GM18519 (cell line): ENCODE measurements around the gene MICU2.
A peak's percentile ranks its signal among the peaks of the same experiment; 100 is the strongest.
"Not testable (repeated sequence)": the region's sequence is repeated elsewhere in the genome, so short reads cannot be mapped to it uniquely, and the experiment has no call there.

Experiments
- ATAC-seq: cut with Tn5 transposase; IDR thresholded peaks from one replicate; pipeline ENCODE4 v1.9.1; 2021; ENCODE audit warnings: mild to moderate bottlenecking, moderate library complexity; ENCODE audit not compliant: unreplicated experiment, low FRiP score

The MICU2 gene

DNA sequence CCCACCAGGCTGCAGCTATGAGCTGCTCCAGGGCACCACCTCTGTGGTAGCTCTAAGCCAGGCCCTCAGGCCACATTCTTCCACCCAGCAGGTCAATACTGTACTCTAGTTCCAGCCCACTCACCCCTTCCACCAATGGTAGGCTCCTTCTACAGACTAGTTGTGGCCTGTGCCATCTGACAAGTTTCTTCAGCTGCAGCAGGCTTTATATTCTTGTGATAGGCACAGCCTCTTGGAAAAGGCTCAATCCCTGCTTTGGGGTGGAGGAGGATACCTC is 8.5 kb downstream of the MICU2 start:
- peak; percentile 47 for ATAC-seq

DNA sequence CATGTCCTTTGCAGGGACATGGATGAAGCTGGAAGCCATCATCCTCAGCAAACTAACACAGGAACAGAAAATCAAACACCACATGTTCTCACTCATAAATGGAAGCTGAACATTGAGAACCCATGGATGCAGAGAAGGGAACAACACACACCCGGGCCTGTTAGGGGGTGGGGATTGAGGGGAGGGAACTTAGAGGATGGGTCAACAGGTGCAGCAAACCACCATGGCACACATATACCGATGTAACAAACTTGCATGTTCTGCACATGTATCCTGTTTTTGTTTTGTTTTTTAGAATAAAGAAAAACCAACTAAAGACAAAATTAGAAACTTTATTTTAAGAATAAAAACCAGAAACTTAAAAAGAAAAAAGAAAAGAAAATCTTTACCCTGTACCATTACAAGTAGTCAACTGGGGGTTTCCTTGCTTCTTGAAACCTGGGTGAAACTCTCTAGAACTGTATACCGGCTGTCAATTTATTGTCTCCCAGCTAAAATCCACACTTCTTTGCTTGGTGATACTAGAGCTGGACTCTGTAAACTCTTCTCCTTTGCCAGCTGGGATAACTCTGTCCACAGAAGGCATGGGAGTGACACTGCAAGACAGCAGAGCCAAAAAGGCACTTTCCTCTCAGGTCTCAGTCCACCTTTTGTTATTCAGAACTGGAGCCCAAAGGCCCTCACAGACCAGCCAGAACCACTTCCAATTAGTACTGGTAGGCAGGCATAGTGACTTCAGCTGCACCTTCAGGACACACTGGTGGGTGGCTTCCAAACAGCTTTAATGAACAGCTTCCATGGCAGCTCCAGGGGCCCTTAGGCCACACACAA is 9.0 kb downstream of the MICU2 start:
- peak; percentile 37 for ATAC-seq

DNA sequence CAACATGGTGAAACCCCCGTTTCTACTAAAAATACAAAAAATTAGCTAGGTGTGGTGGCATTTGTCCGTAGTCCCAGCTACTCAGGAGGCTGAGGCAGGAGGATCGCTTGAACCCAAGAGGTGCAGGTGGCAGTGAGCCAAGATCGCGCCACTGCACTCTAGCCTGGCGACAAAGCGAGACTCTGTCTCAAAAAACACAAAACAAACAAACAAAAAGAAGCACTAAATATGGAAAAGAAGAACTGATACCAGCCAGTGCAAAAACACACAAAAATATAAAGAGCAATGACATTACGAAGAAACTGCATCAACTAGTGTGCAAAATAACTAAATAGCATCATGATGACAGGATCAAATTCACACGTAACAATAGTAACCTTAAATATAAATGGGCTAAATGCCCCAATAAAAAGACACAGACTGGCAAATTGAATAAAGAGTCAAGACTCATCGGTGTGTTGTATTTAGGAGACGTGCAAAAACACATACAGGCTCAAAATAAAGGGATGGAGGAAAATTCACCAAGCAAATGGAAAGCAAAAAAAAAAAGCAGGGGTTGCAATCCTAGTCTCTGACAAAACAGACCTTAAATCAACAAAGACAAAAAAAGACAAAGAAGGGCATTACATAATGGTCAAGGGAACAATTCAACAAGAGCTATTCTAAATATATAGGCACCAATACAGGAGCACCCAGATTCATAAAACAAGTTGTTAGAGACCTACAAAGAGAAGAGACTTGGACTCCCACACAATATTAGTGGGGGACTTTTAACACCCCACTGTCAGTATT is 13.1 kb downstream of the MICU2 start:
- not testable (repeated sequence) for ATAC-seq

DNA sequence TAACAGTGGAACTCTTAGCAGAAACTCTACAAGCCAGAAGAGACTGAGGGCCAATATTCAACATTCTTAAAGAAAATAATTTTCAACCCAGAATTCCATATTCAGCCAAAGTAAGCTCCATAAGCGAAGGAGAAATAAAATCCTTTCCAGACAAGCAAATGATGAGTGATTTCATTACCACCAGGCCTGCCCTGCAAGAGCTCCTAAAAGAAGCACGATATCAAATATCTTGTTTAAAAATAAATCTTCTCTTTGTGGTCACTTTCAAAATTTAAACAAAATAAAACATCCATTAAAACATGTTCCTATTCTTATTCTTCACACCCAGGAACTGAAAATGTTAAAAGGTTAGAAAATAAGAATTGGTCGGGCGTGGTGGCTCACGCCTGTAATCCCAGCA is 13.7 kb downstream of the MICU2 start:
- no peak for ATAC-seq

DNA sequence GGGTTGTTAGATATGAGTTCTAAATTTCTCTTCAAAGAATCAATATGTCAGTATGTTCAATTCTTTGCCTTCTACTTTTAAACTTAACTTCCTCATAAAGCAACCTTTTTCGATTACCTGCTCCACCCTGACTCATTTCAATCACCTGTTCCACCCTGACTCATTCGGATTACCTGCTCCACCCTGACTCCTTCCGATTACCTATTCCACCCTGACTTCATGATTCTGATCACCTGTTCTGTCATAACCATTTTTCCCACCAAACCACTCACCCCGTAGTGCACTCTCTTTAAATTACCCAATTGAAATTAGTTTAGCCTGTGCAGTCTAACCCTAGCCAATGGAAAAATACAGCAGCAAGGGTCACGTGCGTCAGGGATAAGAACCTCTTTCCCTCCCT is 14.5 kb downstream of the MICU2 start:
- not testable (repeated sequence) for ATAC-seq

DNA sequence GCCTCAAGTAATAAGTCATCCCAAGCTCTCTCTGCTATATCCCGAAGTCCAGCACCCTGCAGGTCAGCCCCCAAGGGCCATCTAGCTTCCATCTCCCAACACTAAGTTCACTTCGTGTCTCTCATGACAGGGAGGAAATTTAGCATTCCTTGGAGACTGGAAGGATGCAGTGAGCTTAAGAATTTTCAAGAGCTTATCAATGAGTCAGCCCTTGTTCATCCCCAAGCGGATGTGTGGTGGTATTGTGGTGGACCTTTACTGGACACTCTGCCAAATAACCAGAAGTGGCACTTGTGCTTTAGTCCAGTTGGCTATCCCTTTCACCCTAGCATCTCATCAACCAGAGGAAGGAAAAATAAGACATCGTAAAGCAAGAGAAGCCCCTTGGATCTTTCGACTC is 15.6 kb downstream of the MICU2 start:
- not testable (repeated sequence) for ATAC-seq

DNA sequence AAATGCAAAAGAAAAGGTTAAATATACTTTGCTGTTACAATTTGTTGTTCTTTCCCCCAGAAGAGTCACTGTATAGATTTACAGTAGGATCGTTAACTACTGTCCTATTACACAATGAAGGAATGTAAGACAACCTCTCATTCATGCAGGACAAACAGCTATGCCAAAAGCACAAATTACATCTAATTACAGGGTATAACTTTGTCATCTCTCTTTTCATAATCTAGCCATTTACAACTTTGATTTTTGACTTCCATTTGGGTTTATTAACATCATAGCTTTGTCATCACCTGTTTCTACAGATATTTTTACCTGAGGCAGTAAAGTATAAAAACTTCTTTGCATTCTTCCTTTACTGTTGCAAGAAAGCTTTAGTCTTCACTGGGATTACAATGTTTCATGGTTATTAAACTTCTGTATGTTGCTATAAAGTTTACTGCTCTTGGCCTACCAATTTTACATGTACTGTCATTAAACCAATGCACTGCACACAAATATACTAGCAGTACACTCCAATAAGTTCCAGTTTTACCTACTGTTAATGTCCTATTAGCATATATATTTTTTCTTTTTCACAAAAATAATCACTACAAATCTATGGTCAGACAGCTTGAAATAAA is 18.9 kb downstream of the MICU2 start:
- no peak for ATAC-seq

DNA sequence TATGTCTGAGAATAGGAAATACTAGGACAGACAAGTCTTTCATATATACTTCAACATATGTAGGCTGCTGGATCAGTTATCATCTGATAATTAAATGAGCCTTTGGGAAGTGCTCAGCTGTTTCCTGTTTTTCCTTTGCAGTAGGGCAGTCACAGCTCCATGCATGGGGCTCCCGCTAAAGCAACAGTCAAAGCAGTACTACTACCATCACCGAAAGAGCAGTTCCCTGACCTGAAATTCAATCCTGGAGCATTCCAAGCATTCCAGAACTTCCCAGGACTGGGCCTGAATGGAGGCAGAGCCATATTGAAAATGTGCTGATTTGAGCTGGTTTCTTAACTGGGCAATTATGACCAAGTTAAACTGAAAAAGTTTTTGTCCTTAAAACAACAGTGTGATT is 20.5 kb downstream of the MICU2 start:
- no peak for ATAC-seq

DNA sequence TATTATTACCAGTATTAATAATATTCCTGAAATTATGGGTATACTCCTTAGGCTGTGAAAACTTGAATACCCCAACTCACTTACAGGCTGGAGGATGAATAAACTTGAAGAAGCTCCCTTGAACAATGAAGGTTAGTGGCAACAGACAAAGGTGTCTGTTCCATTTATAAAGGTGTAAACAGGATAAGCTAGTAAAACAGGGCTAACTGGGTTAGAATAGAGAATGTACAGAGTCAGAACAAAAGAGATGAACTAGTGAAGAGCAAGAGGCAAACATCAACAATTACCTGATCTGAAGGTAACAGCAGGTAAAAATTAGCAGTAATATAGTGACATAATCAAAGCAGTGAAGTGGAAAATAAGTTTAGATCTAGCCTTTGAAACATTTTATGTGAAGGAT is 23.2 kb downstream of the MICU2 start:
- ATAC-seq: no peak

DNA sequence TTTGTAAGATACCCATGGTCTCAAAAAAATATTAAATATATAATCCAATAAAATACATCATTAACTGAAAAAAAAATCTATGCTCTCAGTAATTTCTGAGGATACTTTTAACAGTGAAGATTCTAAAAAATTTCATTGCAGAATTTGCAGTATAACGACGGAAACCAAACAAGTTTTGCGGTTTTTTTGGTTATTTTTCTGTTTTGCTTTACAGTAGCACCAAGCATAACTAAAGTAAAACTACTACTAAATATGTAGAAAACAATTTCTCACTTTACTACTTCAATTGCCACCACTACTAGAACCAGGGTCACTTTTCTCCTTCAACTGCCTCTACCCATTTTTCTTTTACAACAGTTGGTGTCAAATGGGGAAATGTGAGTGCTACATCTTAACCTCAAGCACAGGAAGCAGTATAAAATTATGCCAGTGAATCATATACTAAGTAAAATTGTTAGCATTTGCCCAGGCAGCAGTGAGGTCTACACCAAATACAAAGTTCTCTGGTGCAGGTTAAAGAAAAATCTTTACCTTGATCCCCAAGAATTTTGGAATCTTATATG is 24.1 kb downstream of the MICU2 start:
- ATAC-seq: no peak

DNA sequence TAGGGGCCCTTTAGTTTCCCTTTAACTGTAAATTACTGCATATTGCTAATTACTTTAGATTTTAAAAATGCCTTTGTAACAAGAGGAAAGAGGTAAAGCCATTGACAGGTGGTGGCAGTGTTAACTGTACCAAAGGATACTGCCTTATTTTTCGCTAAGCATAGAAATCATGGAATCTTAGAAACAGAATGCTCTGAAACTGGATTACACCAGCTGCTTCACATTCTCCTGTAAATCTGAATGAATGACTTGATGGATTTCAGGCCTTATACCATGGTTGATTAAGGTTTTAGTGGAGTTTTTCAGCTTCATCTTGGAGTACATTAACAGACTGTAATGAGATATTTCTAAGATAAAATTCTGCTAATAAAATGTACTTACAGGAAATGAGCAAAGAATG is 25.2 kb downstream of the MICU2 start:
- no peak for ATAC-seq

DNA sequence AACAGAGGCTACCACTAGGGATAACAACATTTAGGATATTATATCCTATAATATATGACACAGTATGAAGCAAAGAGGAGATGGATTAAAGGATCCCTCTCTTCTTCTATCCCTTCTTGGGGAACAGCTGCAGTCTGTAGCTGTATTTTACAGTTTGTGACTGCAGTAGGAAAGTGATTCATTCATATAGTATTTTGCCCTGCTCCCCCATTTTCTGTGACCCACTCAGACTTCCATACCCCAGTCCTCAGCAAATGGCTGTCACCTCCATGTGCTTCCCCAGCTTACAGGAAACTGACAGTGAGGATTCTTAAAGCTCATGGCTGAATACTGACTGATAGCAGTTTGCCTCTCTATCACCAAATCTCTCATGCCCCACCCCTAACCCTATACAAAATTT is 27.5 kb downstream of the MICU2 start:
- no peak for ATAC-seq

DNA sequence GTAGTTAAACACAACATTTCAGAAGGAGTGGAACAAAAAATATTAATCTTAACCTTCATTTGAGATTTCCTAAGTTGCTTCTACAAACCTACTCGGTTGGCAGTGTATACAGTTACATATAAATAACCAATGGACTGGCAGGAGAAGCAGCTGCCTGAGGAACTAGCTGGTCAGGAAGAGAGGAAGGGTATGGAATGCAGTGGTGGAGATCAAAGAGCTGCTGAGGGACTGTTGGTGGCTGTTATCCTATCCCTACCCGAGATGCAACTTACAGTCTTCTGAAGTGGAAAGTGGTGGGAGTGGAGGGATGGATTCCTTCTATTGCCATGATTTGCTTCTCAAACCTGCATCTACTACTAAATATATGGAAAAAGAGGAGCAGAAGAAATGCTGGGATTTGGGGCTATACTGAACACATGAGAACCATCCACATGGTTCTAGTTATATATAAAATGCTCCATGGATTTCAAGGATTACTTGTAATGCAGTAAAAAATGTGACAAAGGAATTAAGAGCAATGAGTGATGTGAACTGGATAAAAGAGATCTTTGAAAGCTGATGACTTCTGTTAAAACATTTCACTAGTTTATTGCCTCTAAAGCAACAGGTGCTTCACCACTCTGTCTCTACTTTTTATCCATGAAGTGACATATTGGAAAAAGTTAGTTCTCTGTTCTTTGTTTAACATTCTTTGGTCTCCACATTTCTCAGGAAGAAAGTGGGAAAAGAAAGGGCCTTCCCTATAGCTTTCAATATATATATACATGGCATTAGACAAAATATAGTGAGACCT is 29.9 kb downstream of the MICU2 start:
- no peak for ATAC-seq

DNA sequence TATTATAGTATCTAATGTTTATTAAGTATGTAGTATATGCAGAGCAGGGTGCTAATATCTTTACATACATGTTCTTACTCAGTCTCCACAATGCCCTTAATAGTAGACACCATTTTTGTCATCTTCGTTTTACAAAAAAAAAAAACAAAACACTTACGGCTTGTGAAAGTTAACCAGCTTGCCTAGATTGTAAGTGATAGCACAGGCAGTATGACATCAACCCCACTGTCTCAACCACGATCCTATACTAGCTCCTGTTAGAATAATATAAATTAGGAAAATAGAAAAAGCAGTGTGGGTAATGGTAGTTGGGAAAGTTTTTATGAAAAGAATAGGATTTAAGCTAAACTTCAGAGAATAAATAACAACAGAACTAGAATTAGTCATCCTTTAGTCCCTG is 34.3 kb downstream of the MICU2 start:
- ATAC-seq: no peak

DNA sequence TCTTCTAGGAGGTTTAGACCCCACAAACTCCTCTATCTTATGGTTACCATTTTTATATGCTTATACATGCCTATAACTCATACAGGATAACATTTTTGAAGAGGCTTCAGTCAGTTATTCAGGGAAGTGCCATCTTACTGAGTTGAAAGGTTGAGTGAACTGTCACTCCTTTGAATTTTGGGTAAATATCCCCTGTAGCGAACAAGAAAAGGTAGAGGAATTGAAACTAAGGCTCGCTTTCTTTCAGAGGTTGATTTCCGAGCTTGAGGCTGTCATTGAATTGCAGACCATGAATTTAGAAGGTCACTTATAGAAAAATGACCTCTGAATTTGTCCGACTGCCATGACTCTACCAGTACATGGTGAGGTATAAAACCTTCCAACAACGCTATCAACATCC is 35.1 kb downstream of the MICU2 start:
- ATAC-seq: no peak

DNA sequence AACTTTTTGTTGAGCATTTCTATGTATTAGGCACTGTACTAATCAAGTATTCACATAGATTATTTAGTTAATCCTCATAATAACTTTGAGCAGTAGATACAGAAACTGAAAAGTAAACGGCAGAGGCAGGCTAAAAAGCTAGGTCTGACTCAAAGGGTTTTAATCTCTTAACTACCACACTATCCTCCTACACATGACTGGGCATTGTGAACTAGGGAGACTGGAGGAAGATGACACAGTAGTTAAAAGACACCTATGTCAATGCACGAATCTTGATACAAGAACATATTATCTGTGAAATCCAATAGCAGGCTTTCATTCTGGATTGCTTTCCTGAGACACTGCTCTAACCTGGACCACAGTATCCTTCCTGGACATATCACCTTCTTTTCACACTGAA is 36.3 kb downstream of the MICU2 start:
- no peak for ATAC-seq

DNA sequence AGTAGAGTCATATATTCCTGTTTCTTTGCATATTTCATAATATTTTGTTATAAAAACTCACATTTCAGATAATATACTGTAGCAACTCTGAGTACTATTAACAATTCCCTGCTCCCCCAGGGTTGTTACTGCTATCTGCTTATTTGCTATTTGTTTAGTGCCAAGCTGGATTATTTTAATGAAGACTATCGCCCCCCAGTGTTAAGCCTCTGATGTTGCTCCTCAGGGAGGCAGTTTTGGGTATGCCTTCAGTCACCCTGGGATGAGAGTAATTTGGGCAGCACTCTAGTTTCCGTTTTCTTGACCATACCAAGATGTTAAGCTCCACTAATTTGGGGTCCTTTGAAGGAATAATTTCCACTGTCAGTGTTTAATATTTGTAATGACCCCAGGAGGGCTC is 46.0 kb downstream of the MICU2 start:
- no peak for ATAC-seq

DNA sequence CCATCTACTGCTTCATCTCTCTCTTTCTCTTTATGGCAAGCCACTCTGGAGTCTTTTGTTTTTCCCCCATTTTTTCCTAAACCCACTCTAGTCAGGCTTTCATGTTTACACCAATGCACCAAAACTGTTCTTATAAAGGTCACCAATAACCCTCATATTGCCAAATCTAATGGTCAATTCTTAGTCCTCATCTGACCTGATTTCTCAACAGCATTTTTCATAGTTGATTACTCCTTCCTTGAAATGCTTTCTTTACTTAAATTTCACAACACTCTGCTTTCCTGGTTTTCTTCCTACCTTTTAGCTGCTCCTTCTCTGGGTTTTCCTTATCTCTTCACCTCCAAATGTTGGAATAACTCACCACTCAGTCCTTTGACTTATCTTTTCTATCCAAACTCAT is 47.9 kb downstream of the MICU2 start:
- ATAC-seq: no peak

DNA sequence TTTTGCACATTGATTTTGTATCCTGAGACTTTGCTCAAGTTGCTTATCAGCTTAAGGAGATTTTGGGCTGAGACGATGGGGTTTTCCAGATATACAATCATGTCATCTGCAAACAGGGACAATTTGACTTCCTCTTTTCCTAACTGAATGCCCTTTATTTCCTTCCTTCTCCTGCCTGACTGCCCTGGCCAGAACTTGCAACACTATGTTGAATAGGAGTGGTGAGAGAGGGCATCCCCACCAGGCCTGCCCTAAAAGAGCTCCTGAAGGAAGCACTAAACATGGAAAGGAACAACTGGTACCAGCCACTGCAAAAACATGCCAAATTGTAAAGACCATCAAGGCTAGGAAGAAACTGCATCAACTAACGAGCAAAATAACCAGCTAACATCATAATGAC is 50.7 kb downstream of the MICU2 start:
- ATAC-seq: not testable (repeated sequence)

DNA sequence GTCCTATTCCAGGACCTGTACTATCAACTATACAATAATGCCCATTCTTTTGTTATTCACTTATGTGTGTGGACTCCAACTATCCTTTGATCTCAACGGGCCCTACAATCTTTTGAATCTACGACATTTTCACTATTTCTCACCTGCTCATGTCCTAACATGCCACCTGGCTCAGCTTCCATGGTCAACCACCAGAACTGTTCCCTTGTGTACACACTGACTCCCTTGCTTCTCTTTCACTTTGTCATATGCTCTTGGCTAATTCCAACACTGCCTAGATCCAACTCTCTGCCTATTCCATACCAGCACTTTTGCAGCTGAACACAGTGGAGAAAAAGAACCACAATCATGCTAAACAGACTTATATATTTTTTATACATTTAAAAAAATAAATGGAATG is 53.1 kb downstream of the MICU2 start:
- no peak for ATAC-seq

DNA sequence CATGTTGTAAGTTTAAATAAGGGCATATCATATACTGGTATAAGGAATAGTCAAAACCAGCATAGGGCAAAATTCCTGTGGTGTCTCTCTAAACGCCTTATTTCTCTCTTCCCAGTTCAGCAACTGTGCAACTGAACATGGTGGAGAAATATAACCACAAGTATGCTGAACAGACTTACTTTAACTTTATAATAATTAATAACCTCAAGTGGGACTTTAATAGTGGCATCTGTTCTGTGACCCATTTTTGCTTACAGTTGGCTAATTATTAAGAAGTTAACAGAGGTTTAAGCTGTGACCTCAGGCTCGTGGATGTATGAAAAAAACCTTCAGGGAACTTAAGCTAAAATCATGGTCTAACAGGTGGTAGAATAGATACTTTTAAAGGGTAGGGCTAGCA is 54.3 kb downstream of the MICU2 start:
- ATAC-seq: no peak
